ENCODE data around the gene RXRA. TPM values are rescaled to one million over a fixed set of nuclear protein-coding genes. Genes with fewer than 3 reads are reported as not detected.

The RXRA gene
- total RNA-seq, 2 donors from 2014 or later: 68.2 to 72.0 TPM

- H3K9me3 ChIP-seq: no peaks in the 10 kb centered on the region
- TF ChIP-seq, protein P1, sequence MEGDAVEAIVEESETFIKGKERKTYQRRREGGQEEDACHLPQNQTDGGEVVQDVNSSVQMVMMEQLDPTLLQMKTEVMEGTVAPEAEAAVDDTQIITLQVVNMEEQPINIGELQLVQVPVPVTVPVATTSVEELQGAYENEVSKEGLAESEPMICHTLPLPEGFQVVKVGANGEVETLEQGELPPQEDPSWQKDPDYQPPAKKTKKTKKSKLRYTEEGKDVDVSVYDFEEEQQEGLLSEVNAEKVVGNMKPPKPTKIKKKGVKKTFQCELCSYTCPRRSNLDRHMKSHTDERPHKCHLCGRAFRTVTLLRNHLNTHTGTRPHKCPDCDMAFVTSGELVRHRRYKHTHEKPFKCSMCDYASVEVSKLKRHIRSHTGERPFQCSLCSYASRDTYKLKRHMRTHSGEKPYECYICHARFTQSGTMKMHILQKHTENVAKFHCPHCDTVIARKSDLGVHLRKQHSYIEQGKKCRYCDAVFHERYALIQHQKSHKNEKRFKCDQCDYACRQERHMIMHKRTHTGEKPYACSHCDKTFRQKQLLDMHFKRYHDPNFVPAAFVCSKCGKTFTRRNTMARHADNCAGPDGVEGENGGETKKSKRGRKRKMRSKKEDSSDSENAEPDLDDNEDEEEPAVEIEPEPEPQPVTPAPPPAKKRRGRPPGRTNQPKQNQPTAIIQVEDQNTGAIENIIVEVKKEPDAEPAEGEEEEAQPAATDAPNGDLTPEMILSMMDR (IDR thresholded peaks at IDR 0.05): no peak
- peaks cover 5% of the 10 kb centered on the region for H3K4me1 ChIP-seq
- DNase-seq: no peak
- H3K4me3 ChIP-seq: no peak overlapping the region
- no peaks in the 10 kb centered on the region for H3K27me3 ChIP-seq
- H3K9ac ChIP-seq (ENCODE audit: low read depth in 2 of 2, low read length in 2 of 2): no peak overlapping the region
- intact Hi-C loops (cut with DNase I): no loop called here
- no peaks in the 10 kb centered on the region for H3K36me3 ChIP-seq
- no peak overlapping the region for H3K27ac ChIP-seq
Observed at GRCh38 chr9:134347996-134348395, 21.7 kb downstream of the RXRA start.

- TF ChIP-seq, protein P1 (IDR thresholded peaks at IDR 0.05): no peak
- H3K4me1 ChIP-seq: peaks cover 5% of the 10 kb centered on the region
- H3K27ac ChIP-seq: no peak overlapping the region
- no peak overlapping the region for H3K4me3 ChIP-seq
- DNase-seq: no peak
- no peaks in the 10 kb centered on the region for H3K9me3 ChIP-seq
- no peaks in the 10 kb centered on the region for H3K36me3 ChIP-seq
- intact Hi-C loops (cut with DNase I): no loop called here
- no peaks in the 10 kb centered on the region for H3K27me3 ChIP-seq
- H3K9ac ChIP-seq (ENCODE audit: low read depth in 2 of 2, low read length in 2 of 2): no peak overlapping the region
Observed at GRCh38 chr9:134348404-134349155, 22.3 kb downstream of the RXRA start.

DNA sequence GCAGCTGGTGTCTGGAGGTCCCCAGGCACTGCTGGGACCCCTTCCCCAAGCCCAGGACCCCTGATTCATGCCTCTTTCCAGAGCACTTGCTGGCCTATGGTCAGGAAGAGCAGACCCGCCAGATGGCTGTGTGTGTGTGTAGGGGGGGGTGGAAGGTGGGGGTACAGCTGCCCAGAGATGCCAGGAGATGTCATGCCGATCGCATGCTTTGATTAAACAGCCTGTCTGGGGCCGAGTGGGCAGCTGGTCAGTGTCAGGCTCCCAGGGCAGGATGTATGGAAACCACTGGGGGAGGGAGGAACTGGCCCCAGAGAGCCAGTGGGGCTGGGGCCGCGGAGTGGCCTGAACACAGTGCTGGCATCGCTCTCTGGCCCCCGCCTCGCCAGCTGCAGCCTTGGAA lies 23.7 kb downstream of the RXRA start:
- H3K9ac ChIP-seq (ENCODE audit: low read depth in 2 of 2, low read length in 2 of 2): no peak overlapping the region
- intact Hi-C loops (cut with DNase I): no loop called here
- no peak for DNase-seq
- H3K36me3 ChIP-seq: no peaks in the 10 kb centered on the region
- TF ChIP-seq, protein P1 (IDR thresholded peaks at IDR 0.05): no peak
- peaks cover 8% of the 10 kb centered on the region for H3K4me1 ChIP-seq
- H3K4me3 ChIP-seq: no peak overlapping the region
- no peaks in the 10 kb centered on the region for H3K27me3 ChIP-seq
- H3K9me3 ChIP-seq: no peaks in the 10 kb centered on the region
- H3K27ac ChIP-seq: no peak overlapping the region

DNA sequence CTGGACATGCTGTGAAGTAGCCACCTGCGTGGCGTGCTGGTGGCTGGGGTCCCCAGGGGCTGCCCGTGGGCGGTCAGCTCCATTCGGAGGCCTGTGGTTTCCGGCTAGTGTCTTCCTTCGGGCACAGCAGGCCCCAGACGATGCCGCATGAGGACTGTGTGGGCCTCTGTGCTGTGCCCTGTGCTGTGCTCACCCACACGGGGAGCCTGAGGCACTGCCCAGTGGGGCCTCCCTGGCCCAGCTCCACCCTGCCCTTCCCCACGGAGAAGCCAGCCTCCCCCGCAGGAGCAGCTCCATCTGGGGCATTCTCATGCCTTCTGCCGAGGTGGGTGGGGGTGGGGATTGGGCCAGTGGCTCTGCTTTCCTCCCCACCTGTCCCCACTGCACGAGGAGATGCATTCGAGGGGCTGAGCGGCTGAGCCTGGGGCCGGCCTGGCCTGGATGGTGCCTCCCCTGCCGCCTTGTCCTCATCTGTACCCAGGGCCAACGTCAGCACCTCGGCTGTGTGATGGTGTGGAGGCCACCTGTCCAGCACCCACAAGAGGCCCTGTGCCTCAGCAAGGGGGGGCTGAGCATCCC lies 24.2 kb downstream of the RXRA start:
- Histone ChIP-seq H3K9me3 (no peaks in the 10 kb centered on the region), H3K36me3 (no peaks in the 10 kb centered on the region), H3K9ac (ENCODE audit: low read depth in 2 of 2, low read length in 2 of 2) (no peak overlapping the region), H3K27ac (no peak overlapping the region), H3K4me3 (no peak overlapping the region), H3K4me1 (peaks cover 14% of the 10 kb centered on the region), H3K27me3 (no peaks in the 10 kb centered on the region)
- DNase-seq: no peak
- TF ChIP-seq, protein P1 (IDR thresholded peaks at IDR 0.05): no peak
- intact Hi-C loops (cut with DNase I): no loop called here

GRCh38 chr9:134351606-134352176 lies 25.4 kb downstream of the RXRA start:
- Histone ChIP-seq H3K27ac (no peak overlapping the region), H3K36me3 (no peaks in the 10 kb centered on the region), H3K4me3 (no peak overlapping the region), H3K9me3 (no peaks in the 10 kb centered on the region), H3K27me3 (no peaks in the 10 kb centered on the region), H3K9ac (ENCODE audit: low read depth in 2 of 2, low read length in 2 of 2) (no peak overlapping the region), H3K4me1 (peaks cover 24% of the 10 kb centered on the region)
- intact Hi-C loops (cut with DNase I): no loop called here
- DNase-seq: no peak
- TF ChIP-seq, protein P1 (IDR thresholded peaks at IDR 0.05): no peak
